SKM-1 (cell line): ENCODE results near the gene VWF.

Experiments used
- DNase-seq: peaks from one replicate; lab custom pipeline; 2025; ENCODE audit not compliant: unreplicated experiment; lab: John Stamatoyannopoulos, UW

The VWF gene

DNA sequence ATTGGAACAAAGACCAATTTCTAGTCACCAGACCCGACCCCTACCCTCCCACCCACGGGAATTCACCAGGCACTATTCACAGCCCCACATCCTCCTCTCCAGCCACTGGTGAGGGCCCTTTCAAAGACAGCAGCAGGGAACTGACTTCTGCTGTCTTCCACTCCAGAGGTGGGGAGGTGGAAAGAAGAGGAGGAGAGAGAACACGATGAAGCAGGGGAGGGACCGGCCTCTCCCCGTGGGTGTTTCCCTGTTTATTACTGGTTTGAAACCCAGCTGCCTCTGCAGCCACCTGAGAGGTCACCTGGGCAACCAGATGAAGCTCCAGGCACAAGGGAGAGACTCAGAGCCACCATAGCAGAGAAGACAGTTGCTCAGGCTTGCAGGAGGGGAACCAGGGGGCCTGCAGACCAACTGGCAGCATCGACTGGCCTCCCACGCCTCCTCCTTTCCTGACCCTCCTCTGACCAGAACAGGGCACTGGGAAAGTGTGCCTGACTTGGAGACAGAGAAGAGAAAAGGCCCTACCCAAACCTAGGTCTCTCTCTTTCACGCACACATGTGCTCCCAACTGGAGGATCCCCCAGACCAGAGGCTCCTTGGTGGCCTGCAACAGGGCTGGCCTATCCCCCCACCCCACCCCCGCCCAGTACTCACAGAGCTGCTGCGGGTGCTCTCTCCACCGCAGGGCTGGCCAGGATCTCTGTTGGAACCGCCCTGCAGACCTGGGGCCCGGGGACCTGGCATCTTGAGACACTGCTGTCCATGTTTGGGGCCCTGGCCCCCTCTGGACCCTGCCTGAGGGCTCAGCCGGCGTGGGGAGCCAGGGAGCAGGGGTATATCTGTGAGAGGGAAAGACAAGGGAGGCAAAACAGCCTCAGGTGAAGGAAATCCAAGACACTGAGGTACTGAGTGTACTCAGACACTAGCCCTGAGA lies 202.2 kb downstream of the VWF start:
- DNase-seq, result no peak

DNA sequence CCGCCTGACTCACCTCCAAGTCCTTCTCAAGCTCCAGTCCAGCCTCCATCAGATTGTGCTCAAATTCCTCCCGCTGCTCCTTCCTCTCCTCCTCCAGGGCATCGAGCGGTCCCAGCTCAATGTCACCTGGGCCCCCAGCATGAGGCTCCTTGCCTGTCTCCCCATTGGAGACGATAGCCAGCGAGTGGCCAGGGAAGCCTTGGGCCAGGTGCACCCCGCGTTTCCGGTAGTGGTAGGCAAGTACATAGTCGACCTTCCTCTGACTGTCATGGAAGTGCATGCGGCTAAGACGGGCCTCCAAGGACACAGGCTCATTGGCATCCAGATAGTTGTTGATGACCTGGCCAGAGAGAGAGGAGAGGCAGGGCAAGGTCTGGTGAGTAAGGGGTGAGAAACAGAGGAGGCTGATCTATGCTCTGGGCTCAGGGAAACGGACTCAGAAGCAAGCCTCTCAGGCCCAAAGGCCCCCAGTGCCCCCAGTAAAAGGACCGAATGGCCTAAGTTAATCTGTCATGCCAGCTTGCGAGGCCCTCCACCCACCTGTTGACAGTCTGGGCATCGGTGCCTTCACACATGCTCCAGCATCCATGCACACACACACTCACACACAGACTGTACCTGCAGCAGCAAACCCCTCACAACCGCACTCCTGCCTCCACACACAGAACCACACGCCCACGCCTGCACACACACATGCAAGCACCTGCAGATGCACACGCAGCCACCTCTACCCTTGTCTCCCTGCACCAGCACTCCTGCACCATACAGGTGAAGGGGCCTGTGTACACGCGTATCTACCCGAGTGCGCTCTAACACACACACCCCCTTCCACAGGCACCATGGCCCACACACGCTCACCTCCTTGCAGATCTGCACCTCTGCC lies 203.2 kb downstream of the VWF start:
- no peak for DNase-seq

DNA sequence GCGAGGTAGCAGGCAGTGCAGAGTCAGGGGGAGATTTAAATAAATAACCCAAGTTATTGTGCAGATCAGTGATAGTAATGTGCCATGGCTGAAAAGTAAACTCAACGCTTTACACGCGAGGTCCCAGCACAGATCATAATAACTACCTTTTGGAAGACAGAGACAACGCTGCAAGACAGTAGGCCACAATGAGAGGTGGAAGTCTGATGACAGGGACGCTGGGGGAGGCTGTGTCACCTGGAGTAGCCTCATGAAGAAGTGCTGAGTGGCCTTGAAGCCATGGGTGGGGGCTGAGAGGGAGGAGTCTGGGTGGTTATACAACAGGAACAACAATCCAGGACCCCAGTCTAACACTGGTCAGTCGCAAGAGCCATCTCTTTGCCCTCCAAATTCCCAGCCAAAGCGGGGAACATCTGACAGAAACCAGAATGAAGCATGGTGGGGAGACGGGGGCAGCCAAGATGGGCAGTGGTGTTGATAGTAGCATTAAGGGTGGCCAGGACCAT lies 207.6 kb downstream of the VWF start:
- no peak for DNase-seq

DNA sequence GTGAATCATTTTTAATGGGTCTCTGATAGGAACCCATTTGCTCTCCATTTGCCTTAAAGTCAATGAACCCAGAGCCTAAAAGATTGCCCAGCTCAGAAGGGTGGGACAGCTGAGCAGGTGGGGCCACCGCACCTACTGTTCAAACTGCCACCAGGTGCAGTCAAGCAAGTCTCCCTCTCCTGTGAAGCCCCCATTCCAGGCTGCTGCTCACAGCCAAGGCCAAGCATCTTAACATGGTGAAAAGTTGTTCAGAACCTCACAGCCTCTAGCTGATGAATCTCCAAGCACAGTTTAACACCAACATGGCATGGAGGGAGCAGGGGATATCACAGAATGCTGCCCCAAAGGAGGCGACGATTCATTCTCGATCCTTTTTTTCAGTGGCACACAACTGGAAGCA lies 209.0 kb downstream of the VWF start:
- no peak for DNase-seq

DNA sequence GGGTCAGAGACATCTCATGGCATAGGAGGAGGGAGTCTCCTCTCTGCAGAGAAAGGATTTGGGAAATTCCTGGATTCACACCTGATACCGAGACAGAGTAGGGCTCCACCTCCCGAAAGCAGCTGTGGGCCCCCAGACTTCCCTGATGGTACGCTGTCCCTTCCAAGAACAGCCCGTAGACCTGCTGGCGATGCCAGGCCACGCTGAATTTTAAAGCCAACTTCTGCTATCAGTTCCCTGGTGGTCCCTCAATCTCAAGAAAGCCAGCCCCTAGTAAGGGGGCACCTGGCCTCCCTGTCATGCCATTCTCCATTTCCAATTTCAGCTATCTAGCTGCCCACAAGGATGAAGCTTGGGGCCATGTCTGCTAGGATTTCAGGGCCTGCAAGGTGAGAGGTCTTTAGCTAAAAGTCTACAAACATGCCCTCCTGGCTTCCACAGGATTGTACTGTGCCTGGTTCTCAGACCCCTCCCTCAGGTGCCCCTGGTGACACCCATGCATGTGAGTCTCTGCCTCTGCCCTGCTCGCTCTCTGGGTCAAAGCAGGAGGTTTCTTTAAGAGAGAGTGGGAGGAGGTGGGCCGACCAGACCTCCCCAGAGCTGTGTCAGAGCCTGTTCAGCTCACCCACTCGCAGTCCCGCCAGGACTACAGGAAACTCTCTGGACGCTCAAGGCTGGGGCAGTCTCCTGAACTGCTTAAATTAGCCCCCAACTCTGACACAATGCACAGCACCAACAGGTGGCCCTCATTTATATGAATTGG lies 209.9 kb downstream of the VWF start:
- DNase-seq, result no peak

DNA sequence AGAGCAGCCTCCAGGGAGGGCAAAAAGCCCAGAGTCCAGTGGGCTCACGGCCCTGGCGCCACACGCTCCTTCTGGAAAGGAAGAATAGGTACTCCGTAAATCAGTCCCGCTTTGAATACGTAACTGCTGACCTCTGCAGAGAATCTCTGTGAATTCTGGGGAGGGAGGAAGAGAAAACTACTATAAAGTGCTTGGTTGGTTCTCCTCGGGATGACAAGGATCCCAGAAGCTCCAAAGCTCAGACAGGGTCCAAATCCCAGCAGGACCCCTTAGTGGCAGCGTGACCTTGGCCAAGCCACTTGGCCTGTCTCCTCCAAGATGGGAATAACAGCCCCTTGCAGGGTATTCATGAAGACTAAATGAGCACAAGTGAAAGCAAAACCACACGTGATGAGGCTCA lies 211.1 kb downstream of the VWF start:
- no peak for DNase-seq

DNA sequence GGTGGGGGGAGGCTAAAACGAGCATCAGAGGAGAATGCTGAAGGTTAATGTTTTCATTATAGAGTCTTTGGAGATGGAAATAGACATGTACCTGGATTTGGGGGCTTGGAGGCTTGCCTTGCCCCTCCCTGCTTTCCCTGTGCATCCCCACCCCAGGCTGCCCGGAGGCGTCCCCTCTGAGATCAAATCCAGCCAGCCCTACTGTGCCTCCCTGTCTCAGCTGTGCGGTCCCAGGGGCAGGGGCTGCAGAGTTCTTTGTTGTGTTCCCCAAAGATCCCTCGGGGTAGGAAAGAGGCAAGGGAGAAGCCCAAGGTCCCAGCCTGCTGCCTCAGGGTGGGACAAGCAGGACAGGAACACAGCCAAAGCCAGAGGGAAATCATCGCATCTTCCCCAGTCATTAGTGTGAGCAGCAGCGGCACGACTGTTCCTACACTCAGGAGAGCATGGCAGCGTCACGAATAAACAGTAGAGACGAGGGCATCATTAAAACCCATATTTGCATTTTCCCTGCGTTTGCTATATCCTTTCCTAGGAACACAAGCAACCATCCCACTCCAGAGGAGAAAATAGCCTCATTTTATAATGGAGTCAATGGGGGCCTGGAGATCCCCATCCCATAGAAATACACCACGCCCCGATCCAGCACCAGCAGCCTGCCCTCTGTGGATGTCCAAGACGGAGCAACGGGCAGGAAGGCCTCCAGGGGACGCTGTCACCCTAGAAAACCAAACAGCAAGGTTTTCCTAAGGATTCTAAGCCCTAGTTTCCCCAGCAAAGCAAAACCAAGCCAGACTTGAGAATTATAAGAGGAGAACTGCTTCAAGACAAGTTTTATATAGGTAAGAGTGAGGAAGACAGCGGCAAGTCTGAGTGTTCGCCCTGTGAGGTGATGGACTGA lies 211.8 kb downstream of the VWF start:
- no peak for DNase-seq

DNA sequence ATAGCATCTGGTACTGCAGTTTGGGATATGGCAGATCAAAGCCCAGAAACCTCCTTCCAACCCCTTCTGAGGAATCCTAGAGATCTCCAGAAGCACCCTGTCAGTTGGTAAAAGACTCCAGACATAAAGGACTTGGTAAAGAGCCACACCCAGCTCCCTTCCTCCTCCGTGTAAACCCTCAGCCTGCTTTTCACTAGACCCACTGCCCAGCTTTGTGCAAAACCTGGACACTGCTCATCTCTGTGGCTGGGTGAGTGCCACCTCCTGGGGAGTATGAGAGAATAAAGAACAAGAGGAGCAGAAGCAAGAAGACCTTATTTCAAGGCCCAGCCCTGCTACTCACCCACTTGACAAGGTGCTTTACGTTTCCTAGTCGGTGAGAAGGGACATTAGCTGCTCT lies 212.5 kb downstream of the VWF start:
- DNase-seq, result no peak

DNA sequence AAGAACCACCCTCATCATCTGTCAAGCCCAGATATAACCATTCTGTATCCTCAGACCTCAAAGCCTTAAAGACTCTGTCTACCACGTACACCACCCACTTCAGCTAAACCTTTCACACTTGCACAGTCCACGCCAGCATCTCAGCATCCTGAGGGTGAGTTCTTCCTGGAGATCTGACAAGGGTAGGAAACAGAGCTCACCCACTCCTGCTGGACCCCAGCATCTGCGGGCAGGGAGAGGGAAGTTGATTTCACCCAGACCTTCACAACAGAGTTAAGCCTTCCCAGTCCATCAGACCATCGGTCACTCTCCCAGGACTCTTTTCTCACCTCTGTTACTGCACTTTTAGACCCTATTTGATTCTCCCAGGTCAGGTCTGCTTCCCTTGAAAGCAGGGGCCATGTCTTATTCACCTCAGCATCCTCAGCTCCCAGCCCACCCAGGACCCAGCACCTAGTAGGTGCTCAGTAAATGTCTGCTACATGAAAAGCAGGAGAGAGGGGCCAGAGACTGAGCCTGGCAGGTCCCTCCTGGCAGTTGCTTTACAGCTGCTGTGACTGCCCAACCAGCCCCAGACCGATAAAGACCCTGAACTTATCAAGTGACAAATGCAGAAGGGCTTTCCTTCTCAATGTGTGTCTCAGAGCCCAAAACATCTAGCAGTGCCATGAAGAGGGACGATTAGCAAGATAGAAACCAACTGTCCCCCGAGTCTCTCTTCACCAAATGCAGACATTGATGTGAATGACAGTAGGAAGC lies 213.5 kb downstream of the VWF start:
- no peak for DNase-seq

DNA sequence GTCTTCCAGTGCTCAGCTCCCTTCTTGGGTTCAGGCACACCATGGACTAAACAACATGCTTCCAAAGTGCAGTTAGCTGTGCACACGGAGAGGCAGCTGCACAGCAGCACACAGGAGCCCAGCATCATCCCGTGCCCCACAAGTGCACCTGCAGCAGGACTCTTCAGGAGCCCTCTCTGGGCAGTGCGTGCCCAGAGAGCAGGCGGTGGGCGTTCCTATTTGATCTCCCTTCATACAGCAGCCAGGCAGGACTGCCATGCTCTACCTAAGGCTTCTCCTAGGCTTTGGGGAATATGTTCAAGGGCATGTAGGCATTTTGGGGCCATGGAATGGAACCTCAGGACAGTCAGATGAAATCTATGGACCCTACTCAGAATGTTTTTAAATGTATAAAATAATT lies 214.9 kb downstream of the VWF start:
- DNase-seq, result no peak

DNA sequence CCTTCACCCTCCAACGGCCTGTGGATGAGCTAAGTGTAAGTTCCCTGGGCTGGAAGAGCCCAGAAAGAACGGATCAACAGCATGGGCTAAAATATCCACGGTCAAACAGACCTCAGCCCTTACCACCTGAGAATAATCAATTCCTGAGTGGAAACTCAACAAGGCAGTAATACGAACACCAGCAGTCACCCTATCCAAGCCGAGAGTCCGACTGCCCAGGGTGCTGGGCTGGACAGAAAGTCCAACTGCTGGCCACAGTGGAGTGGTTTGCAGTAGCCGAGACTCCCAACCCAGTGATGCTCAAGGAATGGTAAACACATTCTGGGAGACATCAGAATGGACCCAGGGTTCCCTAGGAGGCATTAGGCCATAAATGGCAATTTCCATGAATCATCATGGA lies 216.2 kb downstream of the VWF start:
- DNase-seq, result no peak

DNA sequence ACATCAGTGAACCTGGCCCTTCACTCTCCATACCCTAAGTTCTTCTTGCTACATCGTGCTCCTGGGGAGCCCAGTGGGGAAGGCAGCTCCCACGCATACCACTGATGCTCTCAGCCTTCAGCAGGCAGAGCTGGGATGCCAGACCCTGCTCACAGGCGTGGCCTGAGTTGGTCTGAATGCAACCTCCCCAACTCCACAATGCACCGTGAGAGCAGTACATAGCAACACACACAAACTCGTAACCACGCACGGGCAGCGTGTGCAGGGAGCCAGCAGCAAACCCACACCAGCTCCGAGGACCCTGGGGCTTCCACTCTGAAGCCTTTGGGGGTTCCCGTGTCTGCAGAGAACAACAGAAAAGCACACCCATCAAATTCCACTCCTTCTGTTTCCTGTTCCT lies 216.7 kb downstream of the VWF start:
- DNase-seq, result no peak

DNA sequence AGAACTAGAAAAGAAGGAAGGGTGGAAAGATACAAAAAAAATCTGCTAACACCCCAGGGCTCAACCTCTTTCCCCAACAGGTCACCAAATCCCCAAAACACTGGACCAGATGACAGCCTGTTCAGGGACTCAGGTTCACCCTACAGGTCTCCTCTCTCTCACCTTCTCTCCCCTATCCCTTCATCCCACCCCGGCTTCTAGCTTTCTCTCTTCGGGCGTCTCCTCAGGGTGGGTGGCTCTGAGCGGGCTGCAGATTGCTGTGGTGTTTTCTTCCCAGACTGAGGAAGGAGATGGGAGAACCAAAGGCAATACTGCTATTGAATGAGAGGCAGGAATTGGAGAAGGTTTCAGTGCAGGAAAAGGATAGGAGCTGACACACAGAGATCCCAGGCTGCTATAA lies 218.7 kb downstream of the VWF start:
- DNase-seq, result no peak

DNA sequence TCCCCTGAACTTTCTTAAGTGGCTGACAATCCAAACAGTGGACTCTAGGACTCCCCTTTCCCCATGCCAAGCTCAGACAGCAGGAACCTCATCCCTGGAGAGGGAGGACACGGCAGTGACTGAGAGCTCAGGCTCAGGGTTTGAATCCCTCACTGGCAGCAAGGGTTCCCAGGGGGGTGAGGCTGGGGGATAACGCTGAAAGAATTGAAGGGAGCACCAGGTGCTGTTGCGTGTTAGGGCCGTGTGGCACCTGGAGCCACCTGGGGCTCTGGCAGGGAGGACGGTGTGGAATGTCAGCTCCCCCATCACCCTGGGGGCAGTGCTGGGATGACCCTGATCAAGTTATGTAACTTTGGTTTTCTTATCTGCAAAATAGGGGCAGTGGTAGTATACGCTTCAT lies 219.5 kb downstream of the VWF start:
- DNase-seq, result no peak

DNA sequence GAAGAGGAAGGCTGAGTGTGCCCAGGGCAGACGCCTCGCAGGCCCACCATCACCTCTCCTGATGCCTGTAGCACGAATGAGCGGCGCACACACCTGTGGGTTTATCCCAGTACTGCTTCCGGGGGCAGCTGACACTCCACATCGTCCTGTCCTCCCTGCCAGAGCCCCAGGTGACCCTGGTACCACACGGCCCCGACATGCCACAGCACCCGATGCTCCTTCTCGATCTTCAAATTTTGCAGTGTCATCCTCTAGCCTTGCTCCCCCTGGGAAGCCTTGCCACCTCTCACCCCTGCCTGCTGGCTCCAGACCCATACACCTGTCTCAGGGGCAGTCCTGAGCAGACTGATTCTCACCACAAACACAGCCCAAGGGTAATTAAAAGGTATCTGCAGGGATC lies 220.0 kb downstream of the VWF start:
- DNase-seq, result no peak

DNA sequence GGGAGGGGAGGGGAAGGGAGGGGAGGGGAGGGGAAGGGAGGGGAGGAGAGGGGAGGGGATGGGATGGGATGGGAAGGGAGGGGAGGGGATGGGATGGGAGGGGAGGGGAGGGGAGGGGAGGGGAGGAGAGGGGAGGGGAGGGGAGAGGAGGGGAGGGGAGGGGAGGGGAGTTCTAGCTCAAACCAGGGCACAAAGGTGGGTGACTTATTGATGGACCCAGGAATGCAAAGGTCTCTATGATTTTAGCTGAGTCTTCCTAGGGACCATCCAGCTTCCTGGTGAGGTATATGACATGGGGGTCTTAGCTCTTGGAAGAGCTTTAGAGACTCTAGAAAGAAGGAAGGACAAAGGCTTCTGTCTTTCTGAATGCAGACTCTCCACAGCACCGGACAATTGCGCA lies 221.7 kb downstream of the VWF start:
- no peak for DNase-seq

DNA sequence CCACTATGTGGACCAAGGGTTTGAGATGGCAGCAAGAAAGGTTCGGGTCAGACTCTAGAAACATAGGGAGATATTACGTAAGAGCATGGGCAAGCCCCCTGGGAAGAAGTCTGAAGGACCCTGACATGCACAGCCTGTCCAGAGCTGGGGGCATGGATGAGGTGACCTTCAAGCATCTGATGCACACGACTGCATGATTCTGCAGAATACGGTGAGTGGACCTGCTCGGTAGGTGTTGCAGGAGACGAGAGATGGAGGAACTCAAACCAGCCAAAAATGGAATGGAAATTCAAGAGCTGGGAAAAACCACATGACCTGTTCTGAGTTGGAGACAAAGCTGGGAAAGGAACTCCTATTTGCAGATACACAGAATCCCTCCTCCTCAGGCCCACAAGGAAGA lies 223.1 kb downstream of the VWF start:
- no peak for DNase-seq

DNA sequence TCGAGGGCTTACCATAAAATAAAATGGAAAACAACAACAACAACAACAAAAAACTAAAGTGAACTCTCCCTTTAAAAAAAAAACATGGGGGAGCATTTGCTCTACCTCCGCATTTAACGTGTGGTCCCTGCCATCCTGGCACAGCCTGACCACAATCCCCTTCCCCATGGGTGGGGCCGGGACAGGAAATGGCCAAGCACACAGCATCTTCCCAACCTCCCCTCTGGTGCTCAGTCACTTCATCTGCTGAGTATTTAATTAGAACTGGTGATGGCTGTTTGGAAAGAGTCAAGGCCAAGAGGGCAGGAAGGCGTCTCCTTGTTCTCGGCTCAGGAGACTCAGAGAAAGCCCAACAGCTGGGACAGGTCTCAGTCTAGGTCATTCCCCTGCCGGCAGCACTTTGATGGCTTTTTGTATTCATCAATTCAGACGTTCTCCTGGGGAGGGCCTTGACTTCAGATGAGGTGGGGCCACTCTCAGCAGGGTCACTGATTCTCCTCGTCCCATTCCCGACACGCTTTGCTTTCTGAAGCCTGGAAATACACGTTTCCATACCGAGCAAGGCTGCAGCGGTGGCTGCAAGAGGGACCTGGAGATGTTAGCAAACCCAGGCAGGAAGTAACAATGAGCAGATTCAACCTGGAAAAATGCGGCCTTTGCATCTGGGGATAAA lies 223.8 kb downstream of the VWF start:
- no peak for DNase-seq

DNA sequence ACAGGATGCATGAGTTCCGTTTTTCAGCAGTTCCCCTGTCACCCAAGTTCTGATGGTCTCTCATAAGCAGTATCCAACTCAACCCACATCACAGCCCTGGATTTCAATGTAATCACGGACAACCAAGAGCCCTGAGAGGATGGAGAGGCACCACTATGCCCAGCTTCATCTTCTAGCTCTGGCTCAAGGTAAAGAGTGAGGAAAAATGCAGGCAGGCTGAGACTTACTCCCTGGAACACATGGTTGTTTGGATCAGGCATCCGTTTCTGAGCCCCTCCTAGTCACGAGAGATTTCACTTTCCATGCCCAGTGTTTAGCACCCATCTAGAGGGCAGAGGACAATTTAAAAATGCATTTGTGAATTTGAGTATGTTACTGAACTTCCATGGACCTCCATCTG lies 224.4 kb downstream of the VWF start:
- no peak for DNase-seq
